ENCODE results near the gene TRAFD1.
"Not testable (repeated sequence)": the region's sequence is repeated elsewhere in the genome, so short reads cannot be mapped to it uniquely, and the experiment has no call there.

DNA sequence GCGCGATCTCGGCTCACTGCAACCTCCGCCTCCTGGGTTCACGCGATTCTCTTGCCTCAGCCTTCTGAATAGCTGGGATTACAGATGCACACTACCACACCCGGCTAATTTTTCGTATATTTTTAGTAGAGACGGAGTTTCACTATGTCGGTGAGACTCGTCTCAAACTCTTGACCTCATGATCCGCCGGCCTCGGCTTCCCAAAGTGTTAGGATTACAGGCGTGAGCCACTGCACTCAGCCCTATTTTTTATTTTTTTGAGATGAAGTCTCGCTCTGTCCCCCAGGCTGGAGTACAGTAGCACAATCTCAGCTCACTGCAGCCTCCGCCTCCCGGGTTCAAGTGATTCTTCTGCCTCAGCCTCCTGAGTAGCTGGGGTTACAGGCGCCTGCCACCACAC is 22.6 kb upstream of the TRAFD1 start:
- not testable (repeated sequence) for TF ChIP-seq EZH2phosphoT487 (conservative IDR thresholded peaks at IDR 0.05; ENCODE audit: low read length)
- TF ChIP-seq, protein P1, sequence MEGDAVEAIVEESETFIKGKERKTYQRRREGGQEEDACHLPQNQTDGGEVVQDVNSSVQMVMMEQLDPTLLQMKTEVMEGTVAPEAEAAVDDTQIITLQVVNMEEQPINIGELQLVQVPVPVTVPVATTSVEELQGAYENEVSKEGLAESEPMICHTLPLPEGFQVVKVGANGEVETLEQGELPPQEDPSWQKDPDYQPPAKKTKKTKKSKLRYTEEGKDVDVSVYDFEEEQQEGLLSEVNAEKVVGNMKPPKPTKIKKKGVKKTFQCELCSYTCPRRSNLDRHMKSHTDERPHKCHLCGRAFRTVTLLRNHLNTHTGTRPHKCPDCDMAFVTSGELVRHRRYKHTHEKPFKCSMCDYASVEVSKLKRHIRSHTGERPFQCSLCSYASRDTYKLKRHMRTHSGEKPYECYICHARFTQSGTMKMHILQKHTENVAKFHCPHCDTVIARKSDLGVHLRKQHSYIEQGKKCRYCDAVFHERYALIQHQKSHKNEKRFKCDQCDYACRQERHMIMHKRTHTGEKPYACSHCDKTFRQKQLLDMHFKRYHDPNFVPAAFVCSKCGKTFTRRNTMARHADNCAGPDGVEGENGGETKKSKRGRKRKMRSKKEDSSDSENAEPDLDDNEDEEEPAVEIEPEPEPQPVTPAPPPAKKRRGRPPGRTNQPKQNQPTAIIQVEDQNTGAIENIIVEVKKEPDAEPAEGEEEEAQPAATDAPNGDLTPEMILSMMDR (IDR thresholded peaks at IDR 0.05; ENCODE audit: insufficient read depth, low read length, poor library complexity, severe bottlenecking): not testable (repeated sequence)

Measured in SU-DHL-6 (cell line).